H9 (cell line): ENCODE data around the gene EMC8. TPM values are rescaled to one million over a fixed set of nuclear protein-coding genes. Genes with fewer than 3 reads are reported as not detected.
A peak's percentile ranks its signal among the peaks of the same experiment; 100 is the strongest.

Experiments
- DNase-seq: peaks from one replicate; pipeline ENCODE4 v3.0.0-alpha.2; 2017
- H2AFZ ChIP-seq: one replicate; pipeline ENCODE4 v1.6.1; 2013; ENCODE audit warnings: mild to moderate bottlenecking, low read length, control low read depth, moderate library complexity
- H2AK5ac ChIP-seq: 2 replicates; pipeline ENCODE4 v1.6.1; 2013; ENCODE audit warnings: low read length, control low read depth, mixed read lengths; ENCODE audit not compliant: insufficient read length
- H2BK120ac ChIP-seq: one replicate; pipeline ENCODE4 v1.6.1; 2013; ENCODE audit warnings: low read depth, mild to moderate bottlenecking, low read length, control low read depth, inconsistent platforms; ENCODE audit not compliant: poor library complexity, severe bottlenecking
- H2BK12ac ChIP-seq: 2 replicates; pipeline ENCODE4 v1.6.1; 2013; ENCODE audit warnings: low read length, control low read depth, mixed read lengths, low read depth; ENCODE audit not compliant: insufficient read length
- H2BK15ac ChIP-seq: 2 replicates; pipeline ENCODE4 v1.6.1; 2013; ENCODE audit warnings: low read depth, low read length, control low read depth
- H2BK20ac ChIP-seq: one replicate; pipeline ENCODE4 v1.6.1; 2013; ENCODE audit warnings: low read depth, mild to moderate bottlenecking, low read length, control low read depth, inconsistent platforms; ENCODE audit not compliant: poor library complexity, severe bottlenecking
- H2BK5ac ChIP-seq: 2 replicates; pipeline ENCODE4 v1.6.1; 2013; ENCODE audit warnings: low read length, control low read depth, mixed read lengths; ENCODE audit not compliant: insufficient read length
- H3K14ac ChIP-seq: 2 replicates; pipeline ENCODE4 v1.6.1; 2013; ENCODE audit warnings: low read length, control low read depth; ENCODE audit not compliant: insufficient read depth
- H3K18ac ChIP-seq: 2 replicates; pipeline ENCODE4 v1.6.1; 2013; ENCODE audit warnings: low read depth, mild to moderate bottlenecking, mixed read lengths, low read length, control low read depth; ENCODE audit not compliant: insufficient read length
- H3K23ac ChIP-seq: 2 replicates; pipeline ENCODE4 v1.6.1; 2013; ENCODE audit warnings: low read length, control low read depth, mixed read lengths, low read depth; ENCODE audit not compliant: insufficient read length
- H3K23me2 ChIP-seq: 2 replicates; pipeline ENCODE4 v1.6.1; 2013; ENCODE audit warnings: low read depth, mild to moderate bottlenecking, mixed read lengths, low read length, control low read depth; ENCODE audit not compliant: insufficient read length, poor library complexity, severe bottlenecking
- H3K27ac ChIP-seq: 2 replicates; pipeline ENCODE4 v1.5.1; 2013; ENCODE audit warnings: low read length, control low read depth, mixed read lengths, low read depth; ENCODE audit not compliant: insufficient read length
- H3K27me3 ChIP-seq: 2 replicates; pipeline ENCODE4 v1.6.1; 2013; ENCODE audit warnings: low read length, control low read depth, inconsistent platforms; ENCODE audit not compliant: insufficient read depth
- H3K4ac ChIP-seq: 2 replicates; pipeline ENCODE4 v1.6.1; 2013; ENCODE audit warnings: low read depth, mild to moderate bottlenecking, control low read depth, inconsistent platforms, low read length, moderate library complexity
- H3K4me1 ChIP-seq: 2 replicates; pipeline ENCODE4 v1.6.1; 2013; ENCODE audit warnings: low read length, control low read depth, inconsistent platforms; ENCODE audit not compliant: insufficient read depth
- H3K4me2 ChIP-seq: 2 replicates; pipeline ENCODE4 v1.6.1; 2013; ENCODE audit warnings: low read length, control low read depth, mixed read lengths; ENCODE audit not compliant: insufficient read length, insufficient read depth
- H3K56ac ChIP-seq: 2 replicates; pipeline ENCODE4 v1.6.1; 2013; ENCODE audit warnings: low read depth, mild to moderate bottlenecking, mixed read lengths, low read length, control low read depth; ENCODE audit not compliant: insufficient read length
- H3K79me1 ChIP-seq: 2 replicates; pipeline ENCODE4 v1.6.1; 2013; ENCODE audit warnings: low read depth, mild to moderate bottlenecking, moderate library complexity, low read length, control low read depth, inconsistent platforms; ENCODE audit not compliant: insufficient read depth, poor library complexity, severe bottlenecking
- H3K79me2 ChIP-seq: 2 replicates; pipeline ENCODE4 v1.6.1; 2013; ENCODE audit warnings: low read length, control low read depth, inconsistent platforms; ENCODE audit not compliant: insufficient read depth
- H3K9ac ChIP-seq: 2 replicates; pipeline ENCODE4 v1.6.1; 2013; ENCODE audit warnings: low read length, control low read depth, mixed read lengths; ENCODE audit not compliant: insufficient read length; ENCODE audit errors: extremely low read depth
- H3K9me3 ChIP-seq: one replicate; pipeline ENCODE4 v1.6.1; 2013; ENCODE audit warnings: low read depth, low read length, inconsistent platforms; ENCODE audit not compliant: control insufficient read depth
- H3T11ph ChIP-seq: one replicate; pipeline ENCODE4 v1.6.1; 2013; ENCODE audit warnings: mild to moderate bottlenecking, low read length, control low read depth, inconsistent platforms
- H4K20me1 ChIP-seq: one replicate; pipeline ENCODE4 v1.6.1; 2013; ENCODE audit not compliant: control insufficient read depth, insufficient read length, insufficient read depth
- H4K5ac ChIP-seq: 2 replicates; pipeline ENCODE4 v1.6.1; 2013; ENCODE audit warnings: low read depth, mild to moderate bottlenecking, mixed read lengths, low read length, control low read depth; ENCODE audit not compliant: insufficient read length
- H4K8ac ChIP-seq: replicated peaks from 2 replicates; pipeline ENCODE4 v1.6.1; 2013; ENCODE audit warnings: low read length, control low read depth, mixed read lengths, low read depth; ENCODE audit not compliant: insufficient read length
- H4K91ac ChIP-seq: 2 replicates; pipeline ENCODE4 v1.6.1; 2013; ENCODE audit warnings: low read depth, mild to moderate bottlenecking, moderate library complexity, mixed read lengths, low read length, control low read depth; ENCODE audit not compliant: insufficient read length
- H3K27ac Mint-ChIP-seq, 3 experiments: 2 replicates in 2 of 3; 3 replicates in 1 of 3; pipeline ENCODE4 v1.8.0; 2020 to 2021; ENCODE audit warnings: mixed read lengths in 3 of 3, mild to moderate bottlenecking in 1 of 3, moderate library complexity in 1 of 3
- H3K27me3 Mint-ChIP-seq: 2 replicates; pipeline ENCODE4 v1.8.0; 2021; ENCODE audit warnings: low read depth, mild to moderate bottlenecking, moderate library complexity, mixed read lengths
- H3K36me3 Mint-ChIP-seq, 3 experiments: 2 replicates in 2 of 3; 3 replicates in 1 of 3; pipeline ENCODE4 v1.8.0; 2020 to 2021; ENCODE audit warnings: low read depth in 3 of 3, mixed read lengths in 3 of 3; ENCODE audit not compliant: insufficient read depth in 1 of 3
- H3K4me1 Mint-ChIP-seq, 2 experiments: 2 replicates each; pipeline ENCODE4 v1.8.0; 2020; ENCODE audit warnings: mixed read lengths in 2 of 2
- H3K4me3 Mint-ChIP-seq, 2 experiments: 2 replicates in 1 of 2; 3 replicates in 1 of 2; pipeline ENCODE4 v1.8.0; 2020 to 2021; ENCODE audit warnings: mild to moderate bottlenecking in 2 of 2, mixed read lengths in 2 of 2, moderate library complexity in 1 of 2
- H3K9me3 Mint-ChIP-seq, 2 experiments: 2 replicates in 1 of 2; 3 replicates in 1 of 2; pipeline ENCODE4 v1.8.0; 2020; ENCODE audit warnings: mild to moderate bottlenecking in 2 of 2, mixed read lengths in 2 of 2, moderate library complexity in 1 of 2
- CTCF ChIP-seq: fragments of 200-600 bp; sonication (generic); conservative IDR thresholded peaks from 3 replicates; pipeline ENCODE4 v1.8.0; 2021; ENCODE audit warnings: antibody characterized with exemption, mild to moderate bottlenecking
- WGBS: extraction: QIAGEN DNeasy Blood & Tissue Kit; methylation state at CpG from one replicate; pipeline ENCODE4 v1.1.7; 2013; ENCODE audit warnings: missing lambda C conversion rate, low lambda C conversion rate, mixed read lengths; ENCODE audit not compliant: insufficient read length; ENCODE audit errors: extremely low coverage; 5-methylcytosine and 5-hydroxymethylcytosine counted together
- total RNA-seq: library from RNA; stranded (reverse); gene quantifications from 2 replicates; pipeline ENCODE4 v1.2.1, GENCODE V29; 2021

The EMC8 gene
- total RNA-seq, 1 experiment from 2014 or later = 52.3 TPM

- H3K9me3 Mint-ChIP-seq = no peaks in the 10 kb centered on the region; a peak in 1 of 5 replicates
- Histone ChIP-seq H3K23me2 (no peaks in the 10 kb centered on the region), H4K5ac (no peak overlapping the region), H3K4me1 (no peaks in the 10 kb centered on the region; the same call in 1 of the 2 replicates), H3K9me3 (no peaks in the 10 kb centered on the region), H3K4me2 (peak overlapping the region; percentile 14), H3T11ph (no peak overlapping the region), H2BK20ac (no peak overlapping the region), H3K79me2 (no peaks in the 10 kb centered on the region), H3K4ac (no peak overlapping the region), H3K27ac (no peak overlapping the region), H3K23ac (no peak overlapping the region), H2BK5ac (no peak overlapping the region), H3K56ac (no peak overlapping the region), H2BK120ac (no peak overlapping the region), H4K91ac (no peak overlapping the region), H4K8ac (no peak overlapping the region), H2AK5ac (no peak overlapping the region), H2BK15ac (no peak overlapping the region), H2AFZ (no peak overlapping the region), H3K14ac (0 out of 2 replicates have a peak overlapping the region, but pooled peaks have one; percentile 9), H3K27me3 (no peaks in the 10 kb centered on the region), H3K9ac (no peak overlapping the region), H3K79me1 (no peaks in the 10 kb centered on the region), H2BK12ac (no peak overlapping the region), H3K18ac (no peak overlapping the region), H4K20me1 (no peaks in the 10 kb centered on the region)
- TF ChIP-seq CTCF = no peak
- WGBS = no CpG with 5 or more reads among the region's 10 CpGs
- H3K27ac Mint-ChIP-seq = no peak overlapping the region
- DNase-seq = no peak
- H3K4me1 Mint-ChIP-seq = peaks cover 17 to 26% of the 10 kb centered on the region in 2 experiments
- no peaks in the 10 kb centered on the region; the same call in 1 of the 2 replicates for H3K27me3 Mint-ChIP-seq
- H3K4me3 Mint-ChIP-seq = no peak overlapping the region
- H3K36me3 Mint-ChIP-seq = no peaks in the 10 kb centered on the region
Measured at GRCh38 chr16:85734311-85735017, 64.9 kb downstream of the EMC8 start.
